ENCODE results near the gene USP49. TPM values are rescaled to one million over a fixed set of nuclear protein-coding genes. Genes with fewer than 3 reads are reported as not detected.

USP49 gene
- total RNA-seq, 6 donors from 2014 or later: 2.7 to 16.8 (median 4.3) TPM

GRCh38 chr6:41787219-41787917 is 107.8 kb downstream of the USP49 start, which contains the start of gene TOMM6:
TOMM6 (plus strand) TSS chr6:41787694; CDS start chr6:41787698, 4 bp downstream.
- peak within 1 kb of the TSS; percentile 64 to 84 (median 80) for H3K4me3 ChIP-seq
- peak within 1 kb of the TSS; percentile 86 to 97 (median 94) for H3K27ac ChIP-seq
- H3K4me1 ChIP-seq: peaks cover 41 to 64% (median 45%) of the 10 kb centered on the region in 4 donors
- ATAC-seq (ENCODE audit: low FRiP score in 2 of 2) (peak; percentile 95 to 96), DNase-seq (peak; percentile 96 to 97)
- H3K9me3 ChIP-seq: no peaks in the 10 kb centered on the region
- peak in 2 of 4 donors; percentile 84 to 94 for TF ChIP-seq POLR2A (IDR thresholded peaks at IDR 0.05)
- TF ChIP-seq CTCF (IDR thresholded peaks at IDR 0.05): peak; percentile 87 to 99 (median 98)
- TF ChIP-seq POLR2AphosphoS5 (IDR thresholded peaks at IDR 0.05): peak; percentile 96 to 97
- peak in 1 of 4 donors; percentile 40 for TF ChIP-seq EP300 (IDR thresholded peaks at IDR 0.05)
- H3K36me3 ChIP-seq: peaks cover 5 to 38% (median 17%) of the 10 kb centered on the region in 4 donors
- WGBS, 2 donors: 0% methylated on average over 30 to 38 of the region's 55 CpGs
- H3K27me3 ChIP-seq: no peaks in the 10 kb centered on the region

- Histone ChIP-seq H3K9me3 (no peaks in the 10 kb centered on the region), H3K4me1 (peaks cover 45 to 71% (median 49%) of the 10 kb centered on the region in 4 donors), H3K36me3 (peaks cover 5 to 30% (median 14%) of the 10 kb centered on the region in 4 donors), H3K27ac (peak overlapping the region; percentile 86 to 97 (median 94)), H3K4me3 (peak overlapping the region; percentile 64 to 84 (median 80)), H3K27me3 (no peaks in the 10 kb centered on the region)
- peak; percentile 92 to 98 for DNase-seq
- TF ChIP-seq CTCF (IDR thresholded peaks at IDR 0.05) (peak; percentile 87 to 97 (median 93)), EP300 (IDR thresholded peaks at IDR 0.05) (no peak), POLR2AphosphoS5 (IDR thresholded peaks at IDR 0.05) (peak; percentile 42 to 58), POLR2A (IDR thresholded peaks at IDR 0.05) (peak in 2 of 4 donors; percentile 20 to 54)
- WGBS, 2 donors: 0 to 1% methylated on average over 18 to 33 of the region's 58 CpGs
- ATAC-seq (ENCODE audit: low FRiP score in 2 of 2): peak; percentile 95
Measured at GRCh38 chr6:41786451-41787218, 108.5 kb downstream of the USP49 start.

- ATAC-seq (ENCODE audit: low FRiP score in 2 of 2): peak in 1 of 2 donors; percentile 0
- peak overlapping the region; percentile 11 to 84 (median 73) for H3K4me3 ChIP-seq
- H3K36me3 ChIP-seq: peaks cover 2 to 23% (median 11%) of the 10 kb centered on the region in 4 donors
- H3K4me1 ChIP-seq: peaks cover 52 to 79% (median 55%) of the 10 kb centered on the region in 4 donors
- no peak for DNase-seq
- no peak for TF ChIP-seq CTCF (IDR thresholded peaks at IDR 0.05)
- no peak for TF ChIP-seq EP300 (IDR thresholded peaks at IDR 0.05)
- no peak for TF ChIP-seq POLR2AphosphoS5 (IDR thresholded peaks at IDR 0.05)
- TF ChIP-seq POLR2A (IDR thresholded peaks at IDR 0.05): no peak
- no peaks in the 10 kb centered on the region for H3K9me3 ChIP-seq
- H3K27ac ChIP-seq: peak overlapping the region; percentile 56 to 97 (median 90)
- WGBS, 2 donors: 28 to 32% methylated on average over 18 to 23 of the region's 29 CpGs
- H3K27me3 ChIP-seq: no peaks in the 10 kb centered on the region
Measured at GRCh38 chr6:41785689-41786450, 109.3 kb downstream of the USP49 start.

- no peak for ATAC-seq (ENCODE audit: low FRiP score in 2 of 2)
- no peaks in the 10 kb centered on the region for H3K9me3 ChIP-seq
- 80 to 82% methylated on average over 11 of the region's 11 CpGs for WGBS, 2 donors
- TF ChIP-seq CTCF (IDR thresholded peaks at IDR 0.05): no peak
- no peak for TF ChIP-seq POLR2A (IDR thresholded peaks at IDR 0.05)
- no peak for TF ChIP-seq POLR2AphosphoS5 (IDR thresholded peaks at IDR 0.05)
- no peak for TF ChIP-seq EP300 (IDR thresholded peaks at IDR 0.05)
- peak overlapping the region in 2 of 4 donors; percentile 64 to 82 for H3K4me3 ChIP-seq
- peak in 1 of 2 donors; percentile 74 for DNase-seq
- H3K36me3 ChIP-seq: peaks cover 2 to 17% (median 9%) of the 10 kb centered on the region in 4 donors
- peak overlapping the region; percentile 45 to 97 (median 75) for H3K27ac ChIP-seq
- H3K27me3 ChIP-seq: no peaks in the 10 kb centered on the region
- H3K4me1 ChIP-seq: peaks cover 55 to 81% (median 55%) of the 10 kb centered on the region in 4 donors
Measured at GRCh38 chr6:41785254-41785653, 109.9 kb downstream of the USP49 start.
